ENCODE results near the gene AQP6. TPM values are rescaled to one million over a fixed set of nuclear protein-coding genes. Genes with fewer than 3 reads are reported as not detected.

Gene AQP6
- total RNA-seq, 1 donor: 0.09 TPM

GRCh38 chr12:49929581-49929980, 43.2 kb upstream of the AQP6 start:
- no peak overlapping the region for H3K4me3 ChIP-seq (ENCODE audit: low read depth, low read length)
- no peak for DNase-seq (ENCODE audit: low read depth)
- TF ChIP-seq CTCF (IDR thresholded peaks at IDR 0.05; ENCODE audit: insufficient read depth, low read length): no peak

- DNase-seq (ENCODE audit: low read depth): peak; percentile 67
- H3K4me3 ChIP-seq (ENCODE audit: low read depth, low read length): no peak overlapping the region
- no peak for TF ChIP-seq CTCF (IDR thresholded peaks at IDR 0.05; ENCODE audit: insufficient read depth, low read length)
Measured at GRCh38 chr12:49930515-49931288, 42.0 kb upstream of the AQP6 start.

- no peak overlapping the region for H3K4me3 ChIP-seq (ENCODE audit: low read depth, low read length)
- no peak for DNase-seq (ENCODE audit: low read depth)
- TF ChIP-seq CTCF (IDR thresholded peaks at IDR 0.05; ENCODE audit: insufficient read depth, low read length): no peak
Measured at GRCh38 chr12:49932023-49932422, 40.7 kb upstream of the AQP6 start.

DNA sequence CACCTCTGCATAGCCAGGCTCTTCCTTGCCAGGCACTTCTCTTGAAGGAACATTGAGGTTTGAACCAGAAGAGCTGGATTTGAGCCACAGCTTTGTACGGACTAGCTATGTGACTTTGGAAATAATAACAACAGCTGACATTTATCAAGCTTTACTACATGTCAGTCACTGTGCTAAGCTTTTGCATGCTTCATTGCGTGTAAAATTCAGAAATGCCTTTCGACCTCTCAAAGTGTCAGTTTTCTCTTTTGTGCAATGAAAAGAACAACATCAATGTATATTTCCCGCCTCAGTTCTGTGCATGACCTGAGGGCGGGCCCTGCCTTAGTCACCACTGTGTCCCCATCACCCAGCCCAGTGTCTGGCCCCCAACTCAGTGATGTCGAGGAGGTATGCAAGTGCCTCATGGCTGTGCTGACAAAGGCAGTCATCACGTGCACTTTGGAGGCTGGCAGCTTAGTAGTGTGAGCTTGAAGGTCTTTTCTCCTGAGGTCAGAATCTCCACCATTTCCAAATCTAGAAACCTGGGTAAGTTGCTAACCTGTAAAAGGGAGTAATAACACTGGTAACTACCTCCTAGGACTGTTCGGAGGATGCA, 40.1 kb upstream of the AQP6 start:
- H3K4me3 ChIP-seq (ENCODE audit: low read depth, low read length): no peak overlapping the region
- DNase-seq (ENCODE audit: low read depth): no peak
- no peak for TF ChIP-seq CTCF (IDR thresholded peaks at IDR 0.05; ENCODE audit: insufficient read depth, low read length)

GRCh38 chr12:49933796-49934195, 39.0 kb upstream of the AQP6 start:
- no peak overlapping the region for H3K4me3 ChIP-seq (ENCODE audit: low read depth, low read length)
- DNase-seq (ENCODE audit: low read depth): peak; percentile 44
- TF ChIP-seq CTCF (IDR thresholded peaks at IDR 0.05; ENCODE audit: insufficient read depth, low read length): no peak

GRCh38 chr12:49934505-49934904, 38.2 kb upstream of the AQP6 start:
- no peak for DNase-seq (ENCODE audit: low read depth)
- H3K4me3 ChIP-seq (ENCODE audit: low read depth, low read length): no peak overlapping the region
- no peak for TF ChIP-seq CTCF (IDR thresholded peaks at IDR 0.05; ENCODE audit: insufficient read depth, low read length)
